GM21723 (cell line): Measurements from ENCODE around the gene SCYL1.
A peak's percentile ranks its signal among the peaks of the same experiment; 100 is the strongest.

Experiments
- ATAC-seq: cut with Tn5 transposase; IDR thresholded peaks from one replicate; pipeline ENCODE4 v1.9.1; 2021; ENCODE audit warnings: mild to moderate bottlenecking, moderate library complexity; ENCODE audit not compliant: unreplicated experiment

SCYL1 gene

DNA sequence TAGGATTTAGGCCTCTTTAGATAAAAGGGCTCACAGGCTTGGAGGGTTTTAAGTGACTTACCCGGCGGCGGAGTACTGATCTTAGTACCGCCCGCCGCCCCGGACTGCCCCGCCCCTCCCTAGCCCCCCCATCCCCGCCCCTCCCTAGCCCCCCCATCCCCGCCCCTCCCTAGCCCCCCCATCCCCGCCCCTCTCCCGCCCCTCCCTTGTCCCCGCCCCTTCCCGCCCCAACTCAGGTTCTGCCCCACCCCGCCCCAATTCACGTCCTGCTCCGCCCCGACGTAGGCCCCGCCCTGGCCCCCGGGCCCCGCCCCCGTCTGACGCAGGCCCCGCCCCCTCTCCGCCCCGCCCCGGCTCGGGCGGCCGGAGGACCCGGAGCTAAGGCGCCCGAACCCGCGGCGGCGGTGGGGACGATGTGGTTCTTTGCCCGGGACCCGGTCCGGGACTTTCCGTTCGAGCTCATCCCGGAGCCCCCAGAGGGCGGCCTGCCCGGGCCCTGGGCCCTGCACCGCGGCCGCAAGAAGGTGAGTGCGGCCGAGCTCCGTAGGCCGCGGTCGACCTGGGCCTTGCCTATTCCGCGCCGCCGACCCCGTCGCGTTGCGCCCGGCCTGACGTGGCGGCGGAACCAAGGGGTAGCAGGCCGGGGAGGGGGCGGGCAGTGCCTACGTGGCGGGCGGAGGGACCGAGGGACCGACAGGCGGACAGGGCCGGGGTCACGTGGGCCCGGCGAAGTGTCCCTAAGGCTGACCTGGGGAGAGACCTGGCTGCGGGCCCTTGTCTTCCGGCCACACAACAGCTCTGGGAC is at the start of gene SCYL1:
SCYL1 (plus strand) TSS at position 343 of the 805 bp plus-strand sequence; CDS start at position 414, 71 bp downstream.
- ATAC-seq: peak; percentile 48

DNA sequence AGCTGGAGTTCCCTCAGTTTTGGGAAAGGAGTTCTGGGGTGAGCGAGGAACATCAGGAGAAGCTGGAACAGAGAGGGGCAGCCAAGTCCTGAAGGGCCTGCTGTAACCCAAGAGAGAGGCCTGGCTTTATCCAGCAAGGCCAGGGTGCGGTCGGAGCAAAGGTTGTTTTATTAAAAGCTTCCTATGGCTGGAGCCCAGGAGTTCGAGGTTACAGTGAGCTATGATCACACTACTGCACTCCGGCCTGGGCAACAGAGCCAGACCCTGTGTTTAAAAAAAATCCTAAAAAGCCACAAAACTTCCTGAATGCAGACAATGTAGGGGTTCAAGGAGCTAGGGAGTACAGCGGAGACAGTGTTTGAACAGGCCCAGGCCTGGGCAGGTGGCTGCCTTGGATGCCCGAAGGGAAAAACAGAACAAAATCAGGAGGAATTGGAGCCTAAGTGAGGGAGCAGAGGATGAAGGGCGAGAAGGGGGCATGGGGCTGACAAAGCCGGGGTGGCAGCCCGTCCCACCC is 48.2 kb upstream of the SCYL1 start:
- ATAC-seq: peak; percentile 2

DNA sequence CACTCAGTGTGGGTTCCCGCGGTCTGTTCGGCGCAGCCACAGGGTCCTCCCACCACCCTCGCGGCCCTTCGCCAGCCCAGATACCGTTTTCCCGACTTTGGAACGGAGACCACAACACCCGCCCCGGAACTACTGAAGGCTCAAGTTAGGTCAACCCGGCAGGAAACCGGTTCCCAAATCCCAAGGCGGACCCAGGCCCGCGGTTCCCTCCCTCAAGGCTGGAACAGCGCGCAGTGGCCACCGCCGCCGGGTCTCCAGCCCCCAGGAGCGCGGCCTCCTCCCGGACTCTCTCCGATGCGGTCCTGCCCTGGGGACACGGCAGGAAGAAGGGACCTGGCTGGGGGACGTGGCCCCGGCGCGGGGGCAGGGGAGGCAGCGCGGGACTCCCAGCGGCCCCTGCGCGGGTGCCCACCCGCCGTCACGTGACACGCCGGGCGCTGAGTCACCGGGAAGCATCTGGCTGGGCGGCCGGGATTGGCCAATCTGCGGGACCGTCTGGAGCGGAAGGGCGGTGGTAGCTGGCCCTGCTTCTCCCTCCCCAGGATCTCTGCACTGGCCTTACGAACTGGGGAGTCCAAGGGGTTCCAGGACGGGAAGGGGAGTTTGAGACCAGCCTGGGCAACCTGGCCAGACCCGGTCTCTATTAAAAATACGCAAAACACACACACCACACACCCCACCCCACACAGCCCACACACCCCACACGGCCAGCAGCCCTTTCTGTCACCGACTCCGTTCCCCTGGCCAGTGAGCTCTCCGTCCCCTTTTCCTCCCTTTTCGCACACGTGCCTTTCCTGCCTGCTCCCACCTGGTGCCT is 47.5 kb upstream of the SCYL1 start:
- ATAC-seq: peak; percentile 74

DNA sequence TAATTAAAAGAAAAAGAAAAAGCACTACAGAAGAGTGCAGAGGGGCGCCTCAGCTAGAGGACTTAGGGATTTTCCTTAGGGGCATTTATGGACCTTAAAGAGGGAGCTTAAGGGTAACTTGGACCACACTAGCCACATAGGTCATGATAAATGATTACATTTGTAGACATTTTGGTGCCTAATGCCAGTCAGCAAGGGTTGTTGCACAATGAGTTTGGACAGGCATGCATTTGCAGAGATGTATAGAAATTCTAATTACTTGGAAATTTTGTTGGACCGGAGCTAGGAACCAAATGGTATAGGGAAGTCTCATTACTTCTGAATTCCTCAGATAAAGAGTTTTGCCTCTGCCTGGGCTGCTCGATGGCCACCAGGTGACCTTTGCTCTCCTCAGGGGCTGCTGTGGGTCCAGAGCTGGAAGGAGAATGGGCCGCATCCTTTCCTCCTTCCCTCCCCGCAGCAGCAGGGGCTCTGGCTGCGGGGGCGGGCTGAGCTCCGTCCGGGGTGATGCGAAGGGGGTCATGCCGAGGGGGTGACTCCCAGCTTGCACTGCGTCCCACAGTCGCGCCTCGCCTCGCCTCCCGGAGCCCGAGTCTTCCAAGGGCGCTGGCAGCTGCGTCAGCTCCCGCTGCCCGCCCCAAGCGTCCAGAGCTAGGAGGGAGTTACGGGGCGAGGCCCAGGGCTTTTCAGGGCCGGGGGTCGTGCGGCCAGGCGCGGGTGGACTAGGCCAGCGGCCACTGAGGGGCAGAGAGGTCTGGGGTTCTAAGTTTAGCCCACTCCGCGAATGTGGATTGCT is 46.3 kb upstream of the SCYL1 start:
- no peak for ATAC-seq

DNA sequence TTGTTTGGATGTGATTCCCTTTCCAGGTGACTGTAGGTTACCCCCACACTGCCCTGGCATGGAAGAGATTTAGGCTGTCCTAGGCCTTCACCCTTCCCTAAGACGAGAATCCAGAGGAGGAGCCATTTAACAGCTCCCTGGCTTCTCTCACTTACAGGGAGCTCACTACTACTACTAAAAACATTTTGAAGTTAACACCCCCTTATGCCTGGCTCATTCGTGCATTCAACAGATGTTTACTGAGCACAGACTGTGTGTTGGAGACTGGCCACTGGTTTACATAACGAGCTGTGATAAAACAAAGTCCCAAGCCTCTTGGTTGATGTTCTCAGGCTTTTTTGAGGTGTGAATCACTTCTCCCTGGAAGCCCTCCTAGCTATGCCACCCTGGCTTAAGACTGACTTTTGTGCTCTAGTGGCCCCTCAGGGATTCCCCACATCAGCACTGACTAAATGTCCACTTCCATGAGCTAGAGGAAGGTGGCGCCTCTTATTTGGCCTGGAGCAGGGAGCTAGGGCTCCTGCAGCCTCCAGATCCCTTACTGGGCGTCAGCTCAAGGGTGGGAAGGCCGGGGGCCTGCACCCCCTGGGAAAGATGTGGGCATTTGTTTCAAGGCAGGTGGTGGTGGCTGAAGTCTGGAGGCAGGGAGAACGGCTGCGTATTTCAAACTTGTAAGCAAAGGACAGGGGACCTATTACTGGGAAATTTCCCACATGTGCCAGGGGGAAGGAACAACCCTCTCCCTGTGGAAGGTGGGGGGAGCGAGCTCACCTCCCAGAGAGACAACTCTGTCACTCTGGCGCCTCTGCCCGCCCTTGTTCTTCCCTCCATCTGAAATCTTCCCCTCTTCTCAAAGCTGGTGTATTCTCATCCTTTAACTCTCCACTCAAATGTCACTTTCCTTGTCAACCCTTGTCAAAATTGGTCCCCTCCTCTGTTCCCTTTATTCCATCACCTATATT is 45.4 kb upstream of the SCYL1 start:
- no peak for ATAC-seq

DNA sequence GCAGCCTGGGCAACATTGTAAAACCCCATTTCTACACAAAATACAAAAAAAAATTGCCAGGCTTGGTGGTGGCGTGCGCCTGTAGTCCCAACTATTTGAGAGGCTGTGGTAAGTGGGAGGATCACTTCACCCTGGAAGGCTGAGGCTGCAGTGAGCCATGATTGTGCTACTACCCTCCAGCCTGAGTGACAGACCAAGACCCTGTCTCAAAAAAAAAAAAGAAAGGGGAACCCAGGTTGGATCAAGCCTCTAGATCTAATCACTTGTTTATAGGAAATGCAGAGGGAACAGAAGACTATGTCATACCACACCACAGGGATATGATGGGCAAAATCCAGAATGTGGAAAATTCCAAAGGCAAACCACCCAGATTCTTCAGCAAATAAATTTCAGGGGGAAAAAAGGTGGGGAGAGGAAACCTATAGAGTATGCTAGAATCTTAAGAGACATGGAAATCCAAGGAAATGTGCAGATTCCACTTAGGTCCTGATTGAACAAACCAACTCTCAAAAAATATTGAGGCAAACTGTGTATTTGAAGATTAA is 42.5 kb upstream of the SCYL1 start:
- no peak for ATAC-seq

DNA sequence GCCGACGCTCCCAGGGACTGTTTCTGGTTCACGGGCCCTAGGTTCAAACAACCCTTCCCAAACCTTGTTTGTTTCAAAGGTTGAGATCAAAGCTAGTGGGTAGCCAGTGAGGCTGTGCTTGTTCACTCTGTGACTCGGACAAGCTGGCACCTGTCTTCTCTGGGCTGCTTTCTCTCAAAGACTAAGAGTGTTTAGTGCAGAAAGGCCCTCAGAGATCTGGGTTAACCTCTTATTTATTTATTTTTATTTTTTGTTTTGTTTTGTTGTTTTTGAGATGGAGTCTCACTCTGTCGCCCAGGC is 39.0 kb upstream of the SCYL1 start:
- no peak for ATAC-seq

DNA sequence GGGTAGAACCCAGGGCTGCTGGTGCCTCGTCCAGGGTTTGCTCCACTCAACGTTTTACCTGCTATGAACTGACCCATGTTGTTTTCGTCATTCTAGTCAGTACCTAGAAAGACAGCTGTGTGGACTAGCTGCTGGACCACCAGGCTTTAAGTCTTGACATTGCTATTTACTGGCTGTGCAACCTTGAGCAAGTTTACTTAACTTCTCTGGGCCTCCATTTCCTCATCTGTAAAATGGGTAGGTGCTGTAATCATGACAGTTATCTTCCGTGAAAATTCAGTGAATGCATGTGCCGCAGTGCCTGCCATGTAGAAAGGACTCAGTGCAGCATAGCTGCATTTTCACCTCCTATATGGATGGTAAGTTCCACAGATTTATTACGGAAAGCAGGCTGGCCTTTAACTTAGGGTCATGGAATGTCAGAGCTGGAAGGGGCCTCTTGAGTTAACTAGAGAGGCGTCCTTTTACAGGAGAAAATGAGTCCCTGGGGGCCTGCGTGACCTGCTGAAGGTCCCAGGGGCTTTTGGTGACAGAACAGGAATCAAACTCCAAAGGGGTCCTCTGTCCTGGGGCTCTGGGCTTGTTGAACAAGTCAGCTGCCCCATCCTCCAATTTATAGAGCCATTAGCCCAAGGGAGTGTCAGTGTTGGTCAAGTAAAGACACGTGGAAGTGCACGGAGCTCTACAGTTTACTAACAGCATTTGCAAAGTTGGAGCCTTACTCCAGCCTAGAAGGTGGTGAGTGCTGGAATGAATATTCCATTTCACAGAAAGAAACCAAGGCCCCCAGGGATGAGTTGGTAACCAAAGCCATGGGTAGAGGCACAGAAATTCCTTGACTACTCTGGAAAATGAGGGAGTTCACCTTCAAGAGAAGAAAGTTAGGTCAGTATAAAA is 38.1 kb upstream of the SCYL1 start:
- ATAC-seq: no peak

DNA sequence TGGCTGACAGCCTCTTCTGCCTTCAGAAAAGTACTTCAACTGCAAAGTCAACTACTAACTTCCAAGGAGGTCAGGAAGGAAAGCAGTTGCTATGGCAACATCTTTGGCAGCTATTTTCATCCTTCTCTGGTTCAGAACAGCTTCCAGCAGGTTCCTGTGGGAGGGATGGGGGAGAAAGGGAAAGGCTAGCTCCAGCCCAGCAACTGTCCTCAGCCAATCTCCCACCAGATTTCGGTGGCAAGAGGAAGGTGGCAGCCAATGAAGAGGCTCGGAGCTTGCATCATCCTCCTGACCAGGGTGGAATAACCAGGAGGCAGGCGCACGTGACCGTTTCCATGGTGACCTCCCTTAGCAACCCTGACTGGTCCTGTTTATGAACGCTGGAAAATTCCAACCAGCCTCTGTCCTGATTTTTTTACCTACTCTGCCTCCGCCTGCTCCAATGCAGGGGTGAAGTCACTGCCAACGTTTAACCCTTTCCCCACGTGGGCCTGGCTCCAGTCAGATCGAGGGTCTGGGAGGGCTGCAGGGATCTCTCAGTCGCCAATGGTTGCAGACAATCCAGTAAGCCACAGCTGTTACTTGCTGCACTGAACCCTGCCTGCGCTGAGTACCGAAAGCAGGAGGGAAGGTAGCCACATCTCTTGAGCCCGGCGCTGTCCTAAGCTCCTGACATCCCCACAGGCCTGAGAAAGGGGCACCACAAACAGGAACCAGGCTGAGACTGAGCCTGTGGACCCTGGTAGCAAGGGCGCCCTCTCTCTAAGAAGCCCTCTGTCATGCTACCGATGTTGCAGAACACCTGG is 37.2 kb upstream of the SCYL1 start:
- no peak for ATAC-seq

DNA sequence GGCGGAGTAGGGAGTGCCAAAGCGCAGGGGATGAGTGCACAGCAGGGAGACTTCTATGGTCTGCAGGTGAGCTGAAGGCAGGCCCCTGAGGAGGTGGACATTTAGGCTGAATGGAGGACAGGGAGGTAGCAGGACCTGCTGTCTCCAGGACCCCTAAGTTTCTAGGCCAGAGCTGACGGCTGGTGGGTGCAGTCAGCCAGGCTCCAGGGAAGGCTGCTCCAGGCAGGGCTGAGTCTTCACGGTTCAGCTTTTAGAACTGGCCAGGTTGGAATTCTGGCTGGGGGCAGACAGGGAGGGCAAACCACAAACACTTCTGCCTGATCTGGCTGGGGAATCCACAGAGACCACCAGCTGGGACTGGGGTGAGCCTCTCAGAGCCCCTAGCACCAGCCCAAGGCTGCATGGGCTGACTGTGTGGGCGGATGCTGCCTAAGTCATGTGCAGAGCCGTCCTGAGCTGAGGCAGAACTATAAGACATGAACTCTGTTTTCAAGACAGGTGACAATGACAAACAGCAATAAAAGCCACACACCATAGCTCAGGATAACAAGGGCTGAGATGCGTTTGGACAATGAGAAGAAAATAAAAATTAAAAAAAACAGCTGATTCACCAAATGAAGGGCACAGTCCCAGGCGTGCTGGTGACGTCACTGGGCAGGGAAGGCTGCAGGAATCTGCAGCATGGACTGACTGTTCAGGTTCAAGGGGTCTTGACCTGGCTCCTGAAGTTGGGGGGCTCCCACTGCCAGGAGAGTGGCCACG is 36.4 kb upstream of the SCYL1 start:
- ATAC-seq: no peak

DNA sequence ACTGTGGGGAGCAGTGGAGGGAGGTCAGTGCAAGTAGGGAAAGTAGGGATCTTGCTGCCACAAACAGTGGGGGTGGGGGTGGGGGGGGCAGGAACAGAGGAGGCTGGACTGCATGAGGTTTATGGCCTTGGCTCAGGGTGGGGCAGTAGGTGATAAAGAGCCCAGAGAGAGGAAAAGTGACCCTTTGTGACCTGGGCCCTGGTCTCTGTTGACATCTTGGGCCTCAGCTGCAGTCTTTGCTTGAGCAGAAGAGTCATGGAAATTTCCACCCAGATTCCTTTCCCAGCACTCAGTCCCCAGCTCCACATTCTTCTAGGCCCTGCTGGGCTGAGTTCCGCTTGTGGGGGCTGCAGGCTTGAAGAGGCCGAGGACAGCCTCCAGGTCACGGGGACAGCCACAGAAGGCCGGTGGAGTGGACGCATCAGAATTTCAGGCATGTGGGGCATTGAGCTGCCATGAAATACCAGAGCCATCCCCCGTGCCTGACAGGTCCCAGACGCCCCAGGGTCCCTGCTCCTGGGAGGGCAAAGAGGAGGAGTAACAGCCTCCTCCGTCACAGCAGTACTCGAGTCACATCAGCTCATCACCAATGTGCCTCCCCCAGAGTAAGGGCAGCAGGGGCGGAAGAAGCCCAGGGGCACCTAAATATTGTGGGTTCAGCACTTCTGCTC is 35.7 kb upstream of the SCYL1 start:
- ATAC-seq: no peak

DNA sequence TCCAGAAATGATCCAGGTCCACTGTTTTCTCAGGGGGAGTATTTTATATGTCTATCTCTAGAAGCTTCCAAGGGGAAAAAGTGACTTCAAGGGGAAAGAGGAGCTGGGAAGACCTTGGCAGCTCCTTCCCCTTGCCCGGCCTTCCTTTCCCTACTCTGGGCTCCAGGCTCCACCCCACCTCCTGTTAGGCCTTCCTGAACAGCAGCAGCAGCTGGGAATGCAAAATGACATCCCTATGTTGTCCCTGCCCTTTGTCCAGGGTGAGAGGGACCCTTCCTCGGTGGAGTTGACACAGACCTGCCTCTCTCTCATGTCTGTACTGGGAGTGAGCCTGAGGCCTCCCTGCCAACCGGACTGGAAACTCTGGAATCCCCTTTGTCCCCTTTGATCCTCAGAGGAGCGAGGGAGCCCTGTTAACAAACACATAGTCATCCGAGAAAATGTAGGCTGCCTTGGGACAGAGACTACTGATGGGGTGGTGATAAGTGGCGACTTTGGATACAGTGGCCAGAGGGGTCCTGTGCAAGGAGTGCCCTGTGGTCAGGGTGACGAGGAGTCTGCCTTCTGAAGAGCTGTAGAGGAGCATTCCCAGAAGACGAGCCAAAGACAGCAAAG is 35.1 kb upstream of the SCYL1 start:
- no peak for ATAC-seq

DNA sequence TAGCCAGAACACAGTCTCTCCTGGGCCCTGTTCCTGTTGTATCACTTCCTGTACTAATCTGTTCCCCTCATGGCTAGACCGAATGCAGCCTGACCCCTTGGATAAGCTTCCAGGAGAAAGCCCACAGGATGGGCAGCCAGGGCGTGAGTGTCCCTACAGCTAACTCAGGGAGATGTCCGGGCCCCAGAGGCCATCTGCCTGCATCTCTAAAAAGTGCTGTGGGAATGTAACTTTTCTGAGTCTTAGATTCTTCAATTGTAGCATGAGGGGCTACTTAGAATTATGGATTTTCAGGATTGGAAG is 33.8 kb upstream of the SCYL1 start:
- no peak for ATAC-seq

DNA sequence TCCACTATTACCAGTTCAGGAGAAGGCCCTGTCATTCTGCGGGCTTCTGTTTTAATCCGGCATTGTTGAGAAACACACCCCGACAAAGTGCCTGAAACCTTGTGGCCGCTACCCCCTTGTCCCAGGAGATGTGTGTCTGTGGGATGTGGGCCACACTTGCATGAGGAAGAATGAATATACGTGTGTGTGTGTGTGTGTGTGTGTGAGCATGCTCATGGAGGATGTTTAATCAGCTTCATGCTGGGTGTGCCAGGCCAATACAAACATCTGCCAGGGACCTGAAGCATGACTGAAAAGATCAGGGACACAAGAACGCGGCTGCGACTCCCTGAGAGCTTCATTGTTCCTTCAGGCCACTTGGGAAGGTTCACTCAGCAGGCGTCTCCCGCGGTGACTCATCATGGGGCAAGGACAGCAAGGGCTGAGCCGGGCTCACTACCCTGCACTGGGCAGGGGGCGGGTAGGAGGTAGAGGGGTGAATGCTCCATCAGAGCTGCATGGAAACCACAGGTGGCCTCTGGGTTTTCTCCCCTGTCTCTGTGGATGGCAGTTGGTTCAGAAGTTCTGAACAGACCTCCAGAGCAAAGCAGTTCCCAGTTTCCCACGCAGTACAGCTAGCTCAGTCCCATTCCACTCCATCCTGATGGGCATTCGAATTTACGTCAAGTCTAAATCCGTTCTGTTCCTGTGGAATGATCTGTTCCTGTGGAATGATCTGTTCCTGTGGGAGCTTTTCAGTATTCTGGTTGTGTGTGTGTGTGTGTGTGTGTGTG is 33.1 kb upstream of the SCYL1 start:
- no peak for ATAC-seq

DNA sequence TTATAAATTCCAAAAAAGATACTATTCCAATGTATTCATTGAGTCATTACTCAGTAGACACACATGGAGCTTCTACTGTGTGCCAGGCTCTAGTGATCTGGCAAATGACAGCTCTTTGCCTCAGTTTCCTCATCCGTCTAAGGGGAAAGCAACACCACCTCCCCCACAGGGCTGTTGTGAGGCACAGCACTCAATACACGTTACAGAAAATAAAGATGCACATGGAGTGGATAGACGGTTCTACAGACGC is 32.6 kb upstream of the SCYL1 start:
- ATAC-seq: no peak
